Breast epithelium (tissue), 3 donors: ENCODE results near the gene OR7G2.

ENCODE experiments used
- CTCF ChIP-seq, 3 donors: fragments of 450-650 bp; IDR thresholded peaks; one replicate each; pipeline ENCODE4 v1.5.1; 2016 to 2017; ENCODE audit warnings: antibody characterized with exemption in 3 of 3, mild to moderate bottlenecking in 3 of 3, moderate library complexity in 3 of 3
- POLR2A ChIP-seq: fragments of 450-650 bp; IDR thresholded peaks from one replicate; pipeline ENCODE4 v1.6.1; 2016; ENCODE audit warnings: antibody characterized with exemption, mild to moderate bottlenecking, moderate library complexity

GRCh38 chr19:9054765-9055164 is 52.5 kb downstream of the OR7G2 start:
- no peak for TF ChIP-seq CTCF (IDR thresholded peaks at IDR 0.05)
- no peak for TF ChIP-seq POLR2A
